Right atrium auricular region (tissue), 2 donors: Measurements from ENCODE around the gene ALOX5AP. TPM values are rescaled to one million over a fixed set of nuclear protein-coding genes. Genes with fewer than 3 reads are reported as not detected.
A peak's percentile ranks its signal among the peaks of the same experiment; 100 is the strongest.

Experiments used
- DNase-seq: peaks from one replicate; pipeline ENCODE4 v3.0.0-alpha.2; 2019; ENCODE audit warnings: low spot score
- H3K27ac ChIP-seq, 2 donors: fragments of 200-600 bp; sonication (generic); 1 replicate in 1 of 2; 2 replicates in 1 of 2; pipeline ENCODE4 v1.5.1; 2016 to 2019
- H3K27me3 ChIP-seq, 2 donors: fragments of 200-600 bp; sonication (generic); one replicate each; pipeline versions ENCODE4 v1.5.1 to v1.6.0; 2017 to 2019
- H3K36me3 ChIP-seq: fragments of 200-600 bp; sonication (generic); one replicate; pipeline ENCODE4 v1.5.1; 2016
- H3K4me1 ChIP-seq, 2 donors: fragments of 200-600 bp; sonication (generic); one replicate each; pipeline versions ENCODE4 v1.5.1 to v1.6.0; 2017 to 2019
- H3K4me3 ChIP-seq, 2 donors: fragments of 200-600 bp; sonication (generic); 1 replicate in 1 of 2; 2 replicates in 1 of 2; pipeline ENCODE4 v1.5.1; 2017 to 2019; ENCODE audit warnings: mild to moderate bottlenecking in 1 of 2, moderate library complexity in 1 of 2
- H3K9me3 ChIP-seq, 2 donors: fragments of 200-600 bp; sonication (generic); one replicate each; pipeline ENCODE4 v1.5.1; 2019
- total RNA-seq, 2 donors: library from RNA; depleted of rRNA; stranded (reverse); fragments of >200 nt; gene quantifications; one replicate each; pipeline ENCODE4 v1.1.0, GENCODE V29; 2016
- TF ChIP-seq, protein P1 (sequence below), 2 donors: fragments of 200-600 bp; sonication (generic); IDR thresholded peaks; one replicate each; pipeline ENCODE4 v1.5.1; 2019; ENCODE audit warnings: antibody characterized with exemption in 2 of 2

The ALOX5AP gene
- total RNA-seq, 2 donors from 2014 or later: 7.4 to 41.4 TPM

DNA sequence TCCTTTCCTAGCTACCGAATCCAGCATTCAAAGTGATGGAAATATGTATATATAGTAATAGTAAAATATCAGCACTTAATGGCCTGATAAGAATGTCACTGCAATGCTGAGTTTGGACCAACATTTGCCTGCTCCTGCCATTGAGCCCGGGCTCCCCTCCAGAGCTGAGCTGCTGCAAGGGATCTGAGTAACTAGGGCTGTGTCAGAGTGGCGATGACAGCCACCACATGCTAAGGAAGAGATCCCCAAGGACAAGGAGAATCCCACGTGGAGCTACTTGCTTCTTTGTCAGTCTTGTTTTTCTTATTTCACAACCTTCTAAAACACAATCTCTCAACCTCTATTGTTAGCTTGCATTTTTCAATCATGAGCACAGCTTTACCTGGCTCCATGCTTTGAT, 19.5 kb upstream of the ALOX5AP start:
- no peaks in the 10 kb centered on the region for H3K36me3 ChIP-seq
- DNase-seq: peak; percentile 70
- no peak overlapping the region for H3K4me3 ChIP-seq
- TF ChIP-seq, protein P1, sequence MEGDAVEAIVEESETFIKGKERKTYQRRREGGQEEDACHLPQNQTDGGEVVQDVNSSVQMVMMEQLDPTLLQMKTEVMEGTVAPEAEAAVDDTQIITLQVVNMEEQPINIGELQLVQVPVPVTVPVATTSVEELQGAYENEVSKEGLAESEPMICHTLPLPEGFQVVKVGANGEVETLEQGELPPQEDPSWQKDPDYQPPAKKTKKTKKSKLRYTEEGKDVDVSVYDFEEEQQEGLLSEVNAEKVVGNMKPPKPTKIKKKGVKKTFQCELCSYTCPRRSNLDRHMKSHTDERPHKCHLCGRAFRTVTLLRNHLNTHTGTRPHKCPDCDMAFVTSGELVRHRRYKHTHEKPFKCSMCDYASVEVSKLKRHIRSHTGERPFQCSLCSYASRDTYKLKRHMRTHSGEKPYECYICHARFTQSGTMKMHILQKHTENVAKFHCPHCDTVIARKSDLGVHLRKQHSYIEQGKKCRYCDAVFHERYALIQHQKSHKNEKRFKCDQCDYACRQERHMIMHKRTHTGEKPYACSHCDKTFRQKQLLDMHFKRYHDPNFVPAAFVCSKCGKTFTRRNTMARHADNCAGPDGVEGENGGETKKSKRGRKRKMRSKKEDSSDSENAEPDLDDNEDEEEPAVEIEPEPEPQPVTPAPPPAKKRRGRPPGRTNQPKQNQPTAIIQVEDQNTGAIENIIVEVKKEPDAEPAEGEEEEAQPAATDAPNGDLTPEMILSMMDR (IDR thresholded peaks at IDR 0.05): no peak
- H3K9me3 ChIP-seq: no peaks in the 10 kb centered on the region
- no peak overlapping the region for H3K27ac ChIP-seq
- H3K27me3 ChIP-seq: no peaks in the 10 kb centered on the region
- H3K4me1 ChIP-seq: peaks cover 0 to 4% of the 10 kb centered on the region in 2 donors

DNA sequence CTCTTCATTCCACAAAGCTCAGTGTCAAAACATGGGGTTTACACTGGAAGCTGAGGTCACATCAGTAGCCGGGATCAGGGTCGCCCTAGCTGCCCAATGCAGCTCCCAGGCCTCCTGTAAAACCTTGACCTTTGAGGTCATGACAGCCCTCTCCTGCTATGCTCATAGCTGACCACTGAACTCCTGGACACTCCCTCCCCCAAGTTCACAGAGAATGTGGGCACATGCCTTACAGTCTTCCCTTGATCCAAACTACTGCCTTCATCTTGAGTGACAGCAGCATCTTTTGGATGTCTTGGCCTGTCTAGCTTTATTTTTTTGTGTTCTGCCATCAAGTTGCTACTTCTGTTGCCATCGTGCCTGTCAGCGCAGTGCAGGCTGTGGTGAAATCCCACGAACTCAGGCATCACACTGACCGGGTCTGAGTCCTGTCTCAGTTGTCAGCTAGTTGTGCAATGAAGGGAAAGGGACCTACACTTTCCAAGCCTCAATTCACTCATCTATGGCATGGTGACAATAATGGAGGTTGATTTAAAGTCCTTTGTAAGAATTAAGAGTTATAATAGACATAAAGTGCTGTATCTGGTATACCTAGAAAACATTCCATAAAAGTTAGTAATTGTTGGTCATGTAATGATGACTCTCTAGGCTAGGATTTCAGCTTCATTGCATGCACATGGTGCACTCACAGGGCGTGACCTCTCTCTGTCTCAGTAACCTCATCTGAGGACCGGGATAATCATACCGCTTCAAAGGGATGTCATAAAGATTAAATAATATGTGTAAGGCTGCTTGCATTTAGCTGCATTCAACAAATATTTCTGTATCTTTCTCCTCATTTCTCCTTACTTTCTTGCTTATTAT, 16.4 kb upstream of the ALOX5AP start:
- no peak for DNase-seq
- Histone ChIP-seq H3K27me3 (no peaks in the 10 kb centered on the region), H3K9me3 (no peaks in the 10 kb centered on the region), H3K36me3 (no peaks in the 10 kb centered on the region), H3K4me1 (peaks cover 0 to 4% of the 10 kb centered on the region in 2 donors), H3K4me3 (no peak overlapping the region), H3K27ac (no peak overlapping the region)
- TF ChIP-seq, protein P1 (IDR thresholded peaks at IDR 0.05): no peak

DNA sequence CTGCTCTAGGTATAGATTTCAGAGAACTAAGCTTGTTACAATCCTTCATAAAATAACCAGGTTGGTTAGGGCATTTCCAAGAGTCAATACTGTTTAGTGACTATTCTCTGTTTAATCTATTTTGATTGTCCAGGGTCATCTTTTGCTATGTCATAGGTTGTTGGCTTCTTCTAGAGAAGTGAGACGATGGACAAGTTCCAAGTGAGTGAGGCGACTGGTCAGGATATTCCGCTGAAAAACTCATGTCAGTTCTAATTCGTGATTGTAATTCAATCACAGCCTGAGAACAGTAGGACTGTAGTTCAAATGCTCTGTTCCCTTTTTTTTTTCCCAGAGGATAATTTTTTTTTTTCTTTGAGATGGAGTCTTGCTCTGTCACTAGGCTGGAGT, 15.8 kb upstream of the ALOX5AP start:
- H3K27ac ChIP-seq: no peak overlapping the region
- no peak for DNase-seq
- H3K27me3 ChIP-seq: no peaks in the 10 kb centered on the region
- TF ChIP-seq, protein P1 (IDR thresholded peaks at IDR 0.05): no peak
- H3K36me3 ChIP-seq: no peaks in the 10 kb centered on the region
- H3K4me3 ChIP-seq: no peak overlapping the region
- H3K9me3 ChIP-seq: no peaks in the 10 kb centered on the region
- H3K4me1 ChIP-seq: peaks cover 0 to 4% of the 10 kb centered on the region in 2 donors

GRCh38 chr13:30720172-30720869, 15.0 kb upstream of the ALOX5AP start:
- Histone ChIP-seq H3K4me1 (peaks cover 0 to 2% of the 10 kb centered on the region in 2 donors), H3K36me3 (no peaks in the 10 kb centered on the region), H3K27me3 (no peaks in the 10 kb centered on the region), H3K27ac (no peak overlapping the region), H3K4me3 (no peak overlapping the region), H3K9me3 (no peaks in the 10 kb centered on the region)
- no peak for DNase-seq
- TF ChIP-seq, protein P1 (IDR thresholded peaks at IDR 0.05): no peak

GRCh38 chr13:30721936-30722335, 13.4 kb upstream of the ALOX5AP start:
- H3K27ac ChIP-seq: no peak overlapping the region
- TF ChIP-seq, protein P1 (IDR thresholded peaks at IDR 0.05): no peak
- H3K4me3 ChIP-seq: no peak overlapping the region
- no peak for DNase-seq
- no peaks in the 10 kb centered on the region for H3K27me3 ChIP-seq
- H3K36me3 ChIP-seq: no peaks in the 10 kb centered on the region
- H3K4me1 ChIP-seq: no peaks in the 10 kb centered on the region
- no peaks in the 10 kb centered on the region for H3K9me3 ChIP-seq
